Stimulated activated CD8-positive, alpha-beta memory T cell treated with anti-CD3 and anti-CD28 coated beads, Interleukin-15, amount 100 ng/mL, for 1 hour (primary cell): Measurements from ENCODE around the gene FATE1.

ENCODE experiments used
- DNase-seq: peaks from one replicate; pipeline ENCODE4 v3.0.0-alpha.2; 2020; ENCODE audit warnings: low read depth

The FATE1 gene

GRCh38 chrX:151743651-151744470 is 28.0 kb downstream of the FATE1 start:
- DNase-seq, result no peak

GRCh38 chrX:151745651-151746050 is 29.8 kb downstream of the FATE1 start:
- no peak for DNase-seq

DNA sequence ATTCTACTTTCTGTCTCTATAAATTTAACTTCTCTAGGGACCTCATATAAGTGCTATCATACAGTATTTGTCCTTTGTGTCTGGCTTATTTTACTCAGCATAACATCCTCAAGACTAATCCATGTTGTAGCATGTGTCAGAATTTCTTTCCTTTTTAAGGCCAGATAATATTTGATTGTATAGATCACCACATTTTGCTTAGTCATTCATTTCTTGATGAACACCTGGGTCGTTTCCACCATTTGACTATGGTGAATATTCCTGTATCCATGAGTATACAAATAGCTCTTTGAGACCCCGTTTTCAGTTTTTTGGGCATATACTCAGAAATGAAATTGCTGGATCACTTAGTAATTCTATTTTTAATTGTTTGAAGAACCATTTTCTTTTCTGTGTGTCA is 30.7 kb downstream of the FATE1 start:
- no peak for DNase-seq

DNA sequence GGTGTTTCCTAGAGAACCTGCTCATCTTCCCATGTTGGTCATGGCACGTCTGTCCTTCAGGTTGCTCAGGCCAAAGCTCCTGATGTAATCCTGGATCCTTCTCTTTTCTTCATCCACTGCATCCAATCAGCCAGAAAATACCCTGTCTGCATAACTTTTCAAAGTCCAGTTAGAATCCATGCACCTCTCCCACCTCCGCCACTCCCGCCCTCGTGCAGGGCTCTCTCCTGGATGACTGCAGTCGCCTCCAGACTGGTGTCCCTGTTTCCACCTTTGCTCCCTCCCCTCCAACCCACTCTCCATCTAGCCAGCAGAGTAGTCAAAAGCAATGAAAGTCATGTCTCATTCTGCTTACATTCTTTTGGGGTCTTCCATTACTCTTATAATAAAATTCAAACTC is 34.7 kb downstream of the FATE1 start:
- DNase-seq, result no peak

DNA sequence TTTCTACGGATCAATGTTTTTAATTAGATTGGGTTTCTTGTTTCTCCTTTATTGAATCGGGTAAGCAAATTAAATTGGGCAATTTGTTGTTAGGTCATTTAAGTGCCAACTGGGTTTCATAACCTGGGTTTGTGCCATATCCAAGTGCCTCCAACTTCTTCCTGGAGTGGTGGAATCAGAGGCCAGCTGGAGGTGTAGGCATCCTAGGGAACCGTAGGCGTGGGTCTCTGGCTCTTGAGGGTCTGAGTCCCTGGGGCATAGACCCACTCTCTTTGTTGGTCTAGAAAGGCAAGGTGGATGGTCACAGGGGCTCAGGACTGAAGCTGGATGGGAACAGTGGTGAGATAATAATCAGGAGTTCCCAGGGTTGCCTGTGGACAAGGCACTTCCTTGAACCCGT is 37.0 kb downstream of the FATE1 start:
- DNase-seq, result no peak

DNA sequence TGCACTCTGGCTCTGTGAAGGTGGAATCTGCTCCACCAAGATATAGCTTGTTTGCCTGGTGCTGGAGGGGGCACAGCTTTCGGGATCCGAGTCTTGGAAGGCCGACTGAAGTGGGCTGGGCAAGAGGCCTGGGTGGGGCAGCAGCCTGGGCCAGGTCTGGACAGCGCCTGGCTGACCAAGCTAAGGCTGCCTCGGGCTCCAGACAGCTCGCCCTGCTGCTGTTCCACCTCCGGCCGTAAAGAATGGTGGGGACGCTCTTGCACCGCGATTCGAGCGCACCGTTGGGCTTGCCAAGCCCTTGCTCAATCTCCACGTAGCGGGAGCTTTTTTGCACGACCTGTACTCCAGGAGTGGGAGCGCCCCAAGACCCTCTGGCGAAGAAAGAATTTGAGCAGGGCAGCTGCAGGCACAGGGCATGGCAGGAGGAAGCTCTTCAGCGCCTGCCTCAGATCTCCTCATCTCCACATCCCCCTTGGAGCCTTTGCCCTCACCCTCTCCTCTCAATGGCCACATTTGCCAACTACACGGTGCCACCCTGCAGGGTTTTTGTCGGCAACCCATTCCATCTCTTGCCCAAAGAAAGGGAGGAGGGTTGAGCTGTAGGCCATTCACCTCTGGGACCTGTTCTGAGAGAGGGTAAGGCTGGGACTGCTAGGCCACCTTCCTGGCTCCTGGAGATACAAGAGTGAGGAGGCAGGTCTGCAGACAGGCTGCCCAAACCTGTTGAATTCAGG is 37.6 kb downstream of the FATE1 start:
- DNase-seq, result no peak

- DNase-seq, result no peak
These were observed 38.2 kb downstream of the FATE1 start for GRCh38 chrX:151754047-151754429.

GRCh38 chrX:151754641-151755215 is 38.9 kb downstream of the FATE1 start:
- DNase-seq, result no peak

DNA sequence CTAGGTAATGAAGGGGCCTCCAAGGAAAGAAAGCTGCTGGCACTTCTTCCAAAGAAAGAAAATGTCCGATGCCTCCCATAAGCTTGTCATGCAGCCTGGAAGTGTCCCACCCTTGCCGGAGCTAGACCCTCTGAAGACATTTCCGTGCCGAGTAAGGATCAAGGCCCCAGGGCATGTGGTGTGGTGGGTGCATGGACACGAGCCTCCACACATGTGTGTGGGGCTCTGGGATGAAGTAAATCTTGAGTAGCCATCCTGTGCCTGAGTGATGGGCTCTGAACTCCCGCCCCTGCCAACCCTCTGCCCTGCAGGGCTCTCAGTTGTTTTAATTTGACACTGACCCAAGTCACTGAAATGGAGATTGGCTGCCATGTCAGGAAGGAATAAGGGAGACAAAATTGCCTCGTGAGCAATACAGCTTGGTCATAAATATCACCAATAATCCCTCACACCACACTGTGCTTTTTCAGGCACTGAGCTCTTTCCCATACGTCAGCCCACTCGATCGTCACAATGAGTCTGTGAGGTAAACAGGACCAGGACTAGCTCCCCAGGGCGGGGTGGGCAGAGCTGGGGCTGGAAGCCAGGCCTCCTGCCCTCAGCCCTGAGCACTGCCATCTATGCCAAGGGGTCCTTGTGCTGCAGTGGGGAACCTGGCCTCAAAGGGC is 43.3 kb downstream of the FATE1 start:
- no peak for DNase-seq

DNA sequence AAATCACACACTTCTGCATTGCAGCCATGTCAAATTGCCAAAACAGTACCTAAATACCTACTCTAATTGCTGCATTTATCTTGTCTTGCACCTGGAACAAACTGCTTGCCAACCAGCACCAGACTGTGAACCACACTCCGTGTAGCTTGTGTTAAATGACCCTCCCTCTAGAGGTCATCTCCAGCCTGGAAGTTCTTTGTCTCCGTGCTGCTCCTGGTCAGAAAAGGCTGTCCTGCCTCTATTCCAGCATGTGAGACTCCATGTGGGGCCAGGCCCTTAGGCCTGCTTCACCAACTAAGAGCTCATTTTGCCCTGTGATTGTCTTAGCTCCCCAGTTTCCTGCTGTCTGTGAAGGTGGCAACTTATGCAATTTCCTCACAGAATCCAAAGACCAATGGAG is 47.0 kb downstream of the FATE1 start:
- no peak for DNase-seq

- DNase-seq, result no peak
These were observed 47.9 kb downstream of the FATE1 start for GRCh38 chrX:151763711-151764110.

GRCh38 chrX:151765026-151765425 is 49.2 kb downstream of the FATE1 start:
- no peak for DNase-seq

GRCh38 chrX:151771726-151772125 is 55.9 kb downstream of the FATE1 start:
- no peak for DNase-seq
